HEK293T (cell line): ENCODE data around the gene KRT16.

Source experiments
- ARNT ChIP-seq: fragments of 450-650 bp; IDR thresholded peaks from 2 replicates; pipeline ENCODE4 v1.6.1; 2017; ENCODE audit warnings: mild to moderate bottlenecking
- ELF4 ChIP-seq: fragments of 450-650 bp; IDR thresholded peaks from 2 replicates; pipeline ENCODE4 v1.6.1; 2017; ENCODE audit warnings: antibody characterized with exemption
- FOXA1 ChIP-seq: fragments of 450-650 bp; IDR thresholded peaks from 2 replicates; pipeline ENCODE4 v1.6.1; 2016; ENCODE audit warnings: mild to moderate bottlenecking
- FOXM1 ChIP-seq: fragments of 450-650 bp; IDR thresholded peaks from 2 replicates; pipeline ENCODE4 v1.6.1; 2017; ENCODE audit warnings: mild to moderate bottlenecking, borderline replicate concordance
- NFRKB ChIP-seq: fragments of 450-650 bp; IDR thresholded peaks from 2 replicates; pipeline ENCODE4 v1.6.1; 2016; ENCODE audit warnings: mild to moderate bottlenecking, moderate library complexity
- SP1 ChIP-seq: fragments of 450-650 bp; IDR thresholded peaks from 2 replicates; pipeline ENCODE4 v1.6.1; 2017
- SUZ12 ChIP-seq: fragments of 450-650 bp; IDR thresholded peaks from 2 replicates; pipeline ENCODE4 v1.6.1; 2016; ENCODE audit warnings: mild to moderate bottlenecking

DNA sequence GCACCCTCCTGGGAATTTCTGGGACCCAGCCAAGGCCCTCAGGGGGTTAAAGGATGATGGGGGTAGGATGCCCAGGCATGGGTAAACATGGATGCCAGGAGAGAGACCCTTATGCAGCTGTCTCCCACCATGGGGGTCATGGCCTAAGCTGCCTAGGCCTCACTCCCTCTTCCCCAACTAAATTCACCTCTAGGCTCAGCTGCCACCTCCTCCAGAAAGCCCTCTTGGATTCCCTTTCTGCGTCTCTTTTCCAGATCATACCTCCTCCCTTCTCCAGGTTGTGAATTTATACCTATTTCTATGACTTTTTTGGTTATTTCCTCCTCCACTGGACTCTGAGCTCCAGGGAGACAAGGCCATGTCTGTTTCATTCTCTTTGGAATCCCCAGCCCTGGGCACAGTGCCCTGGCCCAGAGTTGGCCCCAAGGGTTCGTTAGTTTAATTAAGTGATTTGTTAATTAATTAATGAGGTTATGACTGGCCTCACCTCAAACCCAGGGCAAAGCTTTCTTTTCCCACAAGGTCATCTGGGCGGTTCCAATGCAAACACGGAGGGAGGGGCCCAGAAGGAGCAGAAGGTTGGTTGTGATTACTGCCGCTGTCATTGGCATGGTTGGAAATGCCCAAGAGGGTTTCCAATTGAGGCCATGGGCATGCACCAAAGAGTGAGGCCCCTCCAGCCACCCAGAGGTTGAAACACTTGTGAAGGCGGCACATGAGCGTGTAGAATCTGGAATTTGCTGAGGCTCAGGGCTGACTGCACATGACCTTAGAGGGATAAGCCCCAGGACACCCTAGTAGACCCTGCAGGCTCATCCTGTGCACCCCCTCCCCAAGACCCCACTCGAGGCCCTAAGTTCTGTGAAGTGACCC is 18.7 kb upstream of the KRT16 start:
- no peak for TF ChIP-seq SP1
- TF ChIP-seq ELF4: no peak
- no peak for TF ChIP-seq SUZ12
- TF ChIP-seq FOXA1: no peak
- TF ChIP-seq FOXM1: no peak
- no peak for TF ChIP-seq ARNT
- no peak for TF ChIP-seq NFRKB
